HG03520 (cell line): ENCODE results near the gene STON2.
"Not testable (repeated sequence)": the region's sequence is repeated elsewhere in the genome, so short reads cannot be mapped to it uniquely, and the experiment has no call there.

Experiments
- ATAC-seq: cut with Tn5 transposase; IDR thresholded peaks from one replicate; pipeline ENCODE4 v1.9.1; 2021; ENCODE audit warnings: mild to moderate bottlenecking, moderate library complexity; ENCODE audit not compliant: unreplicated experiment

Gene STON2

GRCh38 chr14:81235096-81235495, 165.0 kb downstream of the STON2 start:
- ATAC-seq: peak; percentile 74

GRCh38 chr14:81234278-81234677, 165.8 kb downstream of the STON2 start:
- ATAC-seq: no peak

- ATAC-seq: no peak
These were observed 166.5 kb downstream of the STON2 start for GRCh38 chr14:81233615-81234014.

- no peak for ATAC-seq
These were observed 168.6 kb downstream of the STON2 start for GRCh38 chr14:81231540-81231939.

- ATAC-seq: no peak
These were observed 175.9 kb downstream of the STON2 start for GRCh38 chr14:81224222-81224621.

GRCh38 chr14:81223788-81224187, 176.3 kb downstream of the STON2 start:
- ATAC-seq: not testable (repeated sequence)

- ATAC-seq: no peak
These were observed 177.4 kb downstream of the STON2 start for GRCh38 chr14:81222691-81223090.

- no peak for ATAC-seq
These were observed 178.0 kb downstream of the STON2 start for GRCh38 chr14:81222126-81222525.

GRCh38 chr14:81221579-81222102, 178.5 kb downstream of the STON2 start:
- ATAC-seq: no peak

- ATAC-seq: peak; percentile 73
These were observed 179.1 kb downstream of the STON2 start, which contains the start of gene GTF2A1 for GRCh38 chr14:81220830-81221578. Gene GTF2A1 (minus strand): TSS chr14:81220959. CDS start chr14:81220518, 441 bp downstream.

GRCh38 chr14:81220580-81220829, 179.6 kb downstream of the STON2 start:
- no peak for ATAC-seq

GRCh38 chr14:81219759-81220579, 180.2 kb downstream of the STON2 start:
- no peak for ATAC-seq

GRCh38 chr14:81219210-81219758, 180.8 kb downstream of the STON2 start:
- peak; percentile 57 for ATAC-seq

GRCh38 chr14:81211844-81212243, 188.3 kb downstream of the STON2 start:
- peak; percentile 75 for ATAC-seq
